Measurements from ENCODE around the gene B4GAT1. TPM values are rescaled to one million over a fixed set of nuclear protein-coding genes. Genes with fewer than 3 reads are reported as not detected.
A peak's percentile ranks its signal among the peaks of the same experiment; 100 is the strongest.

The B4GAT1 gene
- total and polyA plus RNA-seq, 2 of the 13 experiments (the other 11 are each of a cell fraction or from before 2014, with no cell fraction given) = 40.4 to 109 TPM

DNA sequence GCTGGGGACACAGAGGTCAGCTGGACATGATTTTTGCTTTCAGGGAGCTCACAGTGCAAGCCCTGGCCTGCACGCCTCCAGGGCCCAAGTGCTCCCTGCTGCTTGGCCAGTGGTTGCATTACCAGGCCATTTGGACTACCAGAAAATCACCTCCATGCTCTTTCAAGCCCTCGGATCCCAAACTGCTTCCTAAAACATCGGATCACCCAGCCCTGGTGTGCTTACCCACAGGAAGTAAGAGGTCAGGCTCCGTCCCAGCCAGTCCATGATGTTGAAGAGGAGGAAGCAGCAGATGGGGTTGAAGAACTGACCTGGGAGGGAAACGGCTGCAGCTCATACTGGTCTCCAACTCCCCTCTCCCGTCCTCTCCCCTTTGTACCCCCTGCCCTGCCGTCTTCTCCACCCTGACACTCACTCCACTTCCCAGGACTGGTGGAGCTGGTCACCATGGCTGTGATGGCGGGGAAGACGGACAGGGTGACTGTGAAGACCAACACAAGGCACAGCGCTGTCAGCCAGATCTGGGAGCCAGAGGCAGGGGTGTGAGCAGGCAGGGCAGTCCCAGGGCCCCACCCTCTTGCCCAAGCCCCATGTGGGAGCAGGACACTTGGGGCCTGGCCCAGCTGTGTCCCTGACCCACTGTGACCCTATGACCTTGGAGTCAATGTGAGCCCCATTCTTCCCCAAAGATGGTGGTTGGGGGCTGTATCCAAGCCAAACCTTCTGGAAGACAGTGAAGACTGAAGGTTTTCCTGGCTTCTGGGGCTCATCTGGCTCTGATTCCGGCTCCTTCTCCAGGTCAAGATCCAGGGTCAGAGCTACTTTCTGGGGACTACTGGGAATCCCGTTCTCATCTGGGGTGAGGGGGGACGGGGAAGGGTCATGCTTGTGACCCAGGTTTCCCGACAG is 18.5 kb upstream of the B4GAT1 start:
- ATAC-seq (peak; percentile 5), FAIRE-seq (no peak), DNase-seq (ENCODE audit: low spot score) (no peak)
- no peak overlapping the region for H2AFZ ChIP-seq (ENCODE audit: low read length)
- no peak overlapping the region for H3K4me3 ChIP-seq (replicated peaks in 1 of 3; ENCODE audit: insufficient read depth in 1 of 3, low read depth in 2 of 3, low read length in 3 of 3)
- H3K4me2 ChIP-seq (ENCODE audit: low read depth, low read length) = no peak overlapping the region
- peaks cover 1 to 15% of the 10 kb centered on the region in 2 experiments; a peak in 1 of 5 replicates for H3K36me3 ChIP-seq (replicated peaks in 1 of 2; ENCODE audit: control insufficient read depth in 1 of 2, insufficient read depth in 2 of 2, low read length in 2 of 2)
- no peaks in the 10 kb centered on the region for H3K27me3 ChIP-seq (ENCODE audit: control insufficient read depth in 1 of 2, insufficient read depth in 2 of 2, low read length in 2 of 2)
- H3K9ac ChIP-seq (ENCODE audit: insufficient read depth, low read depth, low read length) = no peak overlapping the region
- intact Hi-C loops (cut with micrococcal nuclease; ENCODE audit: unreplicated experiment) = no loop called here
- H4K20me1 ChIP-seq (ENCODE audit: insufficient read depth, low read length) = no peaks in the 10 kb centered on the region; the same call in 1 of the 2 replicates
- no peak overlapping the region for H3K27ac ChIP-seq (ENCODE audit: extremely low read length, insufficient read depth, low read length)
- in situ Hi-C loops (cut with HindIII; ENCODE audit: extremely low pct_ligation_motif_present, low pct_unique_long_range_greater_than_20kb) = no loop called here
- POLR2A ChIA-PET = interaction anchor here (0.8 to 2.5 kb wide), 5 partner anchors 15 to 73 kb away, joined by 3 to 7 read pairs (median 5); partner anchors contain the start of genes B4GAT1 and MRPL11
- H3K79me2 ChIP-seq (ENCODE audit: insufficient read depth, low read length) = no peaks in the 10 kb centered on the region
- 58% methylated on average over 9 of the region's 14 CpGs for WGBS (ENCODE audit: low lambda C conversion rate)
- H3K9me3 ChIP-seq (ENCODE audit: low read length) = no peaks in the 10 kb centered on the region
- TSS peak; percentile 24 for BruUV-seq (replicated peaks)
- H3K4me1 ChIP-seq (ENCODE audit: insufficient read depth, low read length) = peaks cover 36% of the 10 kb centered on the region
- CTCF ChIA-PET (ENCODE audit: low intra/inter-chr PET ratio, low total read pairs) = no interaction called here
- TF ChIP-seq AGO1 (IDR thresholded peaks at IDR 0.05; ENCODE audit: low read depth, low read length, poor library complexity, severe bottlenecking) = peak; percentile 81
- TF ChIP-seq DMAP1 (CRISPR knock-in tag; IDR thresholded peaks at IDR 0.05) = no peak
- TF ChIP-seq MTF2 (CRISPR knock-in tag; IDR thresholded peaks at IDR 0.05; ENCODE audit: borderline replicate concordance) = no peak
- no peak for TF ChIP-seq YY1 (IDR thresholded peaks at IDR 0.05; ENCODE audit: insufficient read depth, insufficient replicate concordance, low read depth, low read length)
- TF ChIP-seq ESRRA (CRISPR knock-in tag; IDR thresholded peaks at IDR 0.05; ENCODE audit: low read depth) = 0 out of 2 replicates have a peak, but pooled peaks have one; percentile 38
- TF ChIP-seq GLI4 (CRISPR knock-in tag; IDR thresholded peaks at IDR 0.05; ENCODE audit: borderline replicate concordance) = no peak
- no peak for TF ChIP-seq ATF7 (IDR thresholded peaks at IDR 0.05)
- no peak for TF ChIP-seq ATF7 (CRISPR knock-in tag; IDR thresholded peaks at IDR 0.05)
- TF ChIP-seq ZNF567 (CRISPR knock-in tag; IDR thresholded peaks at IDR 0.05; ENCODE audit: borderline replicate concordance) = no peak
- TF ChIP-seq, protein P1, sequence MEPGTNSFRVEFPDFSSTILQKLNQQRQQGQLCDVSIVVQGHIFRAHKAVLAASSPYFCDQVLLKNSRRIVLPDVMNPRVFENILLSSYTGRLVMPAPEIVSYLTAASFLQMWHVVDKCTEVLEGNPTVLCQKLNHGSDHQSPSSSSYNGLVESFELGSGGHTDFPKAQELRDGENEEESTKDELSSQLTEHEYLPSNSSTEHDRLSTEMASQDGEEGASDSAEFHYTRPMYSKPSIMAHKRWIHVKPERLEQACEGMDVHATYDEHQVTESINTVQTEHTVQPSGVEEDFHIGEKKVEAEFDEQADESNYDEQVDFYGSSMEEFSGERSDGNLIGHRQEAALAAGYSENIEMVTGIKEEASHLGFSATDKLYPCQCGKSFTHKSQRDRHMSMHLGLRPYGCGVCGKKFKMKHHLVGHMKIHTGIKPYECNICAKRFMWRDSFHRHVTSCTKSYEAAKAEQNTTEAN (CRISPR knock-in tag; conservative IDR thresholded peaks at IDR 0.05) = no peak
- TF ChIP-seq PPARG (CRISPR knock-in tag; conservative IDR thresholded peaks at IDR 0.05) = no peak
- TF ChIP-seq ZBTB8A (CRISPR knock-in tag; IDR thresholded peaks at IDR 0.05; ENCODE audit: borderline replicate concordance, low read depth) = no peak
- no peak for TF ChIP-seq FOXO1 (CRISPR knock-in tag; IDR thresholded peaks at IDR 0.05)
- no peak for TF ChIP-seq FOSL1 (CRISPR knock-in tag; IDR thresholded peaks at IDR 0.05; ENCODE audit: borderline replicate concordance)
- peak; percentile 30; the same call in 1 of the 2 replicates for TF ChIP-seq SALL1 (CRISPR knock-in tag; IDR thresholded peaks at IDR 0.05)
- TF ChIP-seq, protein P2, sequence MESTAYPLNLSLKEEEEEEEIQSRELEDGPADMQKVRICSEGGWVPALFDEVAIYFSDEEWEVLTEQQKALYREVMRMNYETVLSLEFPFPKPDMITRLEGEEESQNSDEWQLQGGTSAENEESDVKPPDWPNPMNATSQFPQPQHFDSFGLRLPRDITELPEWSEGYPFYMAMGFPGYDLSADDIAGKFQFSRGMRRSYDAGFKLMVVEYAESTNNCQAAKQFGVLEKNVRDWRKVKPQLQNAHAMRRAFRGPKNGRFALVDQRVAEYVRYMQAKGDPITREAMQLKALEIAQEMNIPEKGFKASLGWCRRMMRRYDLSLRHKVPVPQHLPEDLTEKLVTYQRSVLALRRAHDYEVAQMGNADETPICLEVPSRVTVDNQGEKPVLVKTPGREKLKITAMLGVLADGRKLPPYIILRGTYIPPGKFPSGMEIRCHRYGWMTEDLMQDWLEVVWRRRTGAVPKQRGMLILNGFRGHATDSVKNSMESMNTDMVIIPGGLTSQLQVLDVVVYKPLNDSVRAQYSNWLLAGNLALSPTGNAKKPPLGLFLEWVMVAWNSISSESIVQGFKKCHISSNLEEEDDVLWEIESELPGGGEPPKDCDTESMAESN (CRISPR knock-in tag; conservative IDR thresholded peaks at IDR 0.05) = no peak
- TF ChIP-seq ZNF280B (CRISPR knock-in tag; IDR thresholded peaks at IDR 0.05; ENCODE audit: borderline replicate concordance) = no peak
- peak in 1 of 2 experiments; percentile 66; a peak in 2 of 4 replicates for TF ChIP-seq POLR2A (IDR thresholded peaks at IDR 0.05; ENCODE audit: insufficient read depth in 1 of 2, low read depth in 2 of 2, low read length in 2 of 2)
- TF ChIP-seq ZNF296 (CRISPR knock-in tag; conservative IDR thresholded peaks at IDR 0.05) = 0 out of 2 replicates have a peak, but pooled peaks have one; percentile 25
- no peak for TF ChIP-seq RFX3 (CRISPR knock-in tag; IDR thresholded peaks at IDR 0.05)
